H1 (cell line): ENCODE measurements around the gene ANAPC2. TPM values are rescaled to one million over a fixed set of nuclear protein-coding genes. Genes with fewer than 3 reads are reported as not detected.

Source experiments
- CTCF ChIA-PET: fragments of 300-600 bp; sonication (Branson Sonifier 250); formaldehyde crosslinking; loops from one replicate; lab custom pipeline; 2021; ENCODE audit not compliant: partially characterized antibody; lab: Charles Lee
- POLR2A ChIA-PET: fragments of 300-600 bp; sonication (Branson Sonifier 250); formaldehyde crosslinking; loops from one replicate; lab custom pipeline; 2021; ENCODE audit warnings: inconsistent platforms; ENCODE audit not compliant: partially characterized antibody; lab: Charles Lee
- DNase-seq, 2 experiments: peaks; one replicate each; pipeline versions ENCODE4 v3.0.0 to v3.0.0-alpha.2; 2010 to 2022; ENCODE audit warnings: low spot score in 2 of 2, low read depth in 1 of 2, mixed read lengths in 1 of 2
- FAIRE-seq: peaks from 2 replicates; lab custom pipeline; 2011; peaks lifted over from hg19 to GRCh38; lab: Jason Lieb, UNC
- H2AFZ ChIP-seq: 2 replicates; pipeline ENCODE4 v1.8.1; 2012; ENCODE audit warnings: low read length, inconsistent platforms
- H2AK5ac ChIP-seq: 2 replicates; pipeline ENCODE4 v1.6.1; 2013; ENCODE audit warnings: low read depth, low read length
- H2BK120ac ChIP-seq: replicated peaks from 2 replicates; pipeline ENCODE3; 2013; ENCODE audit warnings: low read depth, low read length, inconsistent platforms
- H2BK12ac ChIP-seq: 2 replicates; pipeline ENCODE4 v1.6.1; 2013; ENCODE audit warnings: low read depth, low read length
- H2BK15ac ChIP-seq: 2 replicates; pipeline ENCODE4 v1.6.1; 2013; ENCODE audit warnings: low read length
- H2BK20ac ChIP-seq: 2 replicates; pipeline ENCODE4 v1.6.1; 2013; ENCODE audit warnings: low read length
- H2BK5ac ChIP-seq: 2 replicates; pipeline ENCODE4 v1.6.1; 2013; ENCODE audit warnings: low read depth, low read length
- H3K14ac ChIP-seq: 2 replicates; pipeline ENCODE4 v1.6.1; 2013; ENCODE audit warnings: inconsistent platforms; ENCODE audit not compliant: insufficient read length
- H3K18ac ChIP-seq: 2 replicates; pipeline ENCODE4 v1.6.1; 2013; ENCODE audit warnings: low read length; ENCODE audit errors: extremely low read depth
- H3K23ac ChIP-seq: 2 replicates; pipeline ENCODE4 v1.6.1; 2013; ENCODE audit warnings: inconsistent platforms; ENCODE audit not compliant: insufficient read length
- H3K23me2 ChIP-seq: 2 replicates; pipeline ENCODE4 v1.6.1; 2013; ENCODE audit warnings: low read depth, low read length
- H3K27ac ChIP-seq: 2 replicates; pipeline ENCODE4 v1.6.1; 2011; ENCODE audit warnings: low read depth, low read length, inconsistent platforms
- H3K27me3 ChIP-seq, 4 experiments: replicated peaks in 1 of 4; 1 replicate in 1 of 4; 2 replicates in 3 of 4; pipeline versions ENCODE4 v1.6.1 to v1.8.1; 2011 to 2013; ENCODE audit warnings: low read length in 3 of 4, mild to moderate bottlenecking in 3 of 4, inconsistent platforms in 2 of 4, mixed read lengths in 2 of 4, moderate library complexity in 1 of 4; ENCODE audit not compliant: control insufficient read depth in 3 of 4, insufficient read depth in 3 of 4; ENCODE audit errors: extremely low read depth in 1 of 4
- H3K36me3 ChIP-seq, 4 experiments: 2 replicates each; pipeline versions ENCODE4 v1.6.1 to v1.8.1; 2011 to 2013; ENCODE audit warnings: mild to moderate bottlenecking in 4 of 4, low read length in 3 of 4, moderate library complexity in 2 of 4, control low read depth in 1 of 4, inconsistent platforms in 1 of 4; ENCODE audit not compliant: insufficient read depth in 4 of 4, control insufficient read depth in 2 of 4
- H3K4ac ChIP-seq: replicated peaks from 2 replicates; pipeline ENCODE3; 2013; ENCODE audit warnings: low read length, low read depth, mixed read lengths, inconsistent platforms; ENCODE audit not compliant: insufficient read length
- H3K4me1 ChIP-seq, 4 experiments: replicated peaks in 1 of 4; 1 replicate in 1 of 4; 2 replicates in 3 of 4; pipeline versions ENCODE4 v1.6.1 to v1.8.1; 2011 to 2013; ENCODE audit warnings: low read length in 3 of 4, inconsistent platforms in 2 of 4, mixed read lengths in 1 of 4; ENCODE audit not compliant: insufficient read depth in 4 of 4, control insufficient read depth in 3 of 4
- H3K4me2 ChIP-seq, 2 experiments: 2 replicates each; pipeline versions ENCODE4 v1.6.1 to v1.8.1; 2011 to 2013; ENCODE audit warnings: low read depth in 2 of 2, low read length in 2 of 2, control low read depth in 1 of 2, inconsistent platforms in 1 of 2, mild to moderate bottlenecking in 1 of 2; ENCODE audit not compliant: insufficient read depth in 1 of 2
- H3K4me3 ChIP-seq, 4 experiments: fragments of 200-600, 300-600 bp in 1 of 4; sonication (generic), shearing (Covaris generic), sonication (Bioruptor Twin) in 1 of 4; 2 replicates each; pipeline versions ENCODE4 v1.5.1 to v1.8.1; 2011 to 2016; ENCODE audit warnings: low read length in 4 of 4, low read depth in 3 of 4, control low read depth in 2 of 4, inconsistent platforms in 2 of 4, mild to moderate bottlenecking in 2 of 4, mixed read lengths in 1 of 4, moderate library complexity in 1 of 4; ENCODE audit not compliant: insufficient read depth in 2 of 4; ENCODE audit errors: extremely low read depth in 1 of 4
- H3K56ac ChIP-seq: replicated peaks from 2 replicates; pipeline ENCODE3; 2013; ENCODE audit warnings: low read depth, mild to moderate bottlenecking, mixed read lengths, low read length, inconsistent platforms; ENCODE audit not compliant: insufficient read length
- H3K79me1 ChIP-seq: 2 replicates; pipeline ENCODE4 v1.6.1; 2013; ENCODE audit warnings: low read depth, low read length, control low read depth
- H3K79me2 ChIP-seq, 2 experiments: 2 replicates each; pipeline versions ENCODE4 v1.6.1 to v1.8.1; 2012 to 2013; ENCODE audit warnings: low read length in 2 of 2, mild to moderate bottlenecking in 2 of 2, inconsistent platforms in 1 of 2; ENCODE audit not compliant: insufficient read depth in 2 of 2, control insufficient read depth in 1 of 2
- H3K9ac ChIP-seq, 4 experiments: replicated peaks in 1 of 4; 1 replicate in 1 of 4; 2 replicates in 3 of 4; pipeline versions ENCODE4 v1.6.1 to v1.8.1; 2011 to 2013; ENCODE audit warnings: low read depth in 3 of 4, low read length in 3 of 4, control low read depth in 2 of 4, mild to moderate bottlenecking in 2 of 4, moderate library complexity in 2 of 4, inconsistent platforms in 1 of 4; ENCODE audit errors: extremely low read depth in 1 of 4
- H3K9me3 ChIP-seq, 2 experiments: 2 replicates each; pipeline versions ENCODE4 v1.6.1 to v1.8.1; 2012 to 2013; ENCODE audit warnings: mild to moderate bottlenecking in 2 of 2, moderate library complexity in 2 of 2, control low read depth in 1 of 2, inconsistent platforms in 1 of 2, low read depth in 1 of 2, low read length in 1 of 2, mixed read lengths in 1 of 2; ENCODE audit not compliant: insufficient read depth in 2 of 2
- H4K20me1 ChIP-seq, 2 experiments: replicated peaks in 1 of 2; 2 replicates each; pipeline versions ENCODE3 to v1.8.1; 2011 to 2013; ENCODE audit warnings: inconsistent platforms in 2 of 2, low read length in 2 of 2, mild to moderate bottlenecking in 1 of 2; ENCODE audit not compliant: insufficient read depth in 2 of 2, control insufficient read depth in 1 of 2
- H4K5ac ChIP-seq: 2 replicates; pipeline ENCODE4 v1.6.1; 2013; ENCODE audit warnings: low read length, low read depth, mixed read lengths, inconsistent platforms; ENCODE audit not compliant: insufficient read length
- H4K8ac ChIP-seq: 2 replicates; pipeline ENCODE4 v1.8.0; 2013; ENCODE audit warnings: mild to moderate bottlenecking, moderate library complexity, low read length, inconsistent platforms; ENCODE audit not compliant: insufficient read depth; ENCODE audit errors: extremely low read depth
- H4K91ac ChIP-seq: replicated peaks from 2 replicates; pipeline ENCODE3; 2013; ENCODE audit warnings: low read length, mixed read lengths, inconsistent platforms; ENCODE audit not compliant: insufficient read length
- BACH1 ChIP-seq: IDR thresholded peaks from 2 replicates; pipeline ENCODE4 v1.6.1; 2012; ENCODE audit warnings: low read length, improper control_type of control experiment
- CHD2 ChIP-seq: IDR thresholded peaks from 2 replicates; pipeline ENCODE4 v1.6.1; 2012; ENCODE audit warnings: low read length, improper control_type of control experiment
- CREB1 ChIP-seq: IDR thresholded peaks from 2 replicates; pipeline ENCODE4 v1.6.1; 2012; ENCODE audit warnings: inconsistent platforms
- EGR1 ChIP-seq: IDR thresholded peaks from 2 replicates; pipeline ENCODE4 v1.6.1; 2011; ENCODE audit warnings: low read depth, low read length, borderline replicate concordance
- HDAC2 ChIP-seq, 2 experiments: fragments of 300-600 bp in 1 of 2; sonication (generic) in 1 of 2; IDR thresholded peaks; 2 replicates each; pipeline ENCODE4 v1.6.1; 2011 to 2012; ENCODE audit warnings: low read depth in 2 of 2, low read length in 2 of 2, mild to moderate bottlenecking in 2 of 2, moderate library complexity in 2 of 2, borderline replicate concordance in 1 of 2, inconsistent platforms in 1 of 2
- JUN ChIP-seq: IDR thresholded peaks from 2 replicates; pipeline ENCODE4 v1.6.1; 2011; ENCODE audit warnings: low read depth, mild to moderate bottlenecking, improper control_type of control experiment, low read length
- JUND ChIP-seq: IDR thresholded peaks from 2 replicates; pipeline ENCODE4 v1.6.1; 2011; ENCODE audit warnings: mild to moderate bottlenecking, improper control_type of control experiment, low read length
- NRF1 ChIP-seq: IDR thresholded peaks from 2 replicates; pipeline ENCODE4 v1.6.1; 2011; ENCODE audit warnings: mild to moderate bottlenecking, low read depth, low read length, improper control_type of control experiment
- SRF ChIP-seq: IDR thresholded peaks from 2 replicates; pipeline ENCODE4 v1.6.1; 2011; ENCODE audit warnings: mild to moderate bottlenecking, low read depth, low read length, moderate library complexity
- TAF7 ChIP-seq: optimal IDR thresholded peaks from 2 replicates; pipeline ENCODE3; 2011; ENCODE audit warnings: low read depth, mild to moderate bottlenecking, inconsistent platforms, low read length, moderate library complexity, borderline replicate concordance
- TCF12 ChIP-seq: IDR thresholded peaks from 2 replicates; pipeline ENCODE4 v1.6.1; 2011; ENCODE audit warnings: low read depth, mild to moderate bottlenecking, low read length
- WGBS, 2 experiments: shearing (Covaris generic) in 1 of 2; methylation state at CpG; one replicate each; pipeline versions ENCODE4 v1.1.6 to v1.1.7; 2013 to 2015; ENCODE audit warnings: low lambda C conversion rate in 2 of 2, mixed read lengths in 2 of 2, inconsistent platforms in 1 of 2, low coverage in 1 of 2, missing lambda C conversion rate in 1 of 2; ENCODE audit not compliant: insufficient replicate concordance in 2 of 2, insufficient coverage in 1 of 2, insufficient read length in 1 of 2; ENCODE audit errors: extremely low coverage in 1 of 2, missing lambda C conversion rate in 1 of 2; 5-methylcytosine and 5-hydroxymethylcytosine counted together
- polyA plus RNA-seq, 7 experiments: library from polyadenylated mRNA; depleted of rRNA in 3 of 7; stranded (reverse) in 5 of 7; unstranded in 2 of 7; fragments of >200 nt in 5 of 7; fragments of 200-250 nt in 2 of 7; gene quantifications; 1 replicate in 5 of 7; 2 replicates in 1 of 7; 4 replicates in 1 of 7; pipeline versions ENCODE4 v1.2.1 to v1.2.3, GENCODE V29; 2011 to 2013; ENCODE audit warnings: missing spikeins in 2 of 7, mixed read lengths in 2 of 7
- total RNA-seq: library from RNA; stranded (reverse); fragmentation: NEBNext Ultra II Directional; extraction: Animal tissue kit (Norgen Biotek cat#: 25700); gene quantifications from 2 replicates; pipeline ENCODE4 v1.2.1, GENCODE V29; 2021
- TF ChIP-seq, protein P1 (sequence below): IDR thresholded peaks from 2 replicates; pipeline ENCODE4 v1.6.1; 2012; ENCODE audit warnings: inconsistent platforms

Gene ANAPC2
- total and polyA plus RNA-seq, 2 of the 8 experiments (the other 6 are each of a cell fraction or from before 2014, with no cell fraction given): 30.2 to 37.7 TPM

DNA sequence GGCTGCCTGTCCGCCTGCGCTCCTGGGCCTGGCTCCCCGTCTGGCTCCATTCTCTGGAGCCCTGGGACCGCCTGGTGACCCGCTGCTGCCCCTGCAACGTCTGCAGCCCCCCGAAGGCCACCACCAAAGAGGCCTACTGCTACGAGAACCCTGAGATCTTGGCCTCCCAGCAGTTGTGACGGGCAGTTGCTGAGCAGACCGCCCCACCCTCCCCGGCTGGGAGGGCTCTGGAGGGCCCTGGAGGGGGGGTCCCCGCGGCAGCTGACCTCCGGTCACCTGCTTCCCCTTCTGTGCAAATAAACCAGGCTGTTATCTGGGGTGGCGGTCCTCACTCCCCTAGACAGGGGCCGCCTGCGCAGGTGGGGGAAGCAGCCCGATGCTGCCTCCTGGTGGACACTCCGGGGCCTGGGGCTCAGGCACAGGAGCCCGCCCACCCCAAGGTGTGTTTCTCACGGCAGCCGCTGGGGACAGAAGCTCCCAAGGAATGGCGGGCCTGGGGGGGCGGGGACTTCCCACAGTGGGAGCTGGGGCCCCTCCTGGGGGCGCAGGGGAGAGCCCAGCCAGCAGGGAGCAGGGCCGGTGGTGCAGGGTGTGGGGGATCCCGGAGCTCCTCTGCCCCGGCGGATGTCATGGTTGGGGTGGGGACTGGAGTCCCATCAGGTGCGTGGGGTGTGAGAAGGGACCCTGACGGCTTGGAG lies 48.0 kb upstream of the ANAPC2 start:
- FAIRE-seq (no peak), DNase-seq (peak; percentile 59 to 96)
- ChIA-PET POLR2A (interaction anchor here (1.0 to 69.9 kb wide), 5 partner anchors 1 to 181 kb away, joined by 3 to 1462 read pairs (median 4); partner anchors contain the start of genes CYSRT1, NDOR1, NELFB and RNF208), CTCF (interaction anchor here (0.6 to 20.2 kb wide), 46 partner anchors 10 to 338 kb away, joined by 3 to 204 read pairs (median 5); partner anchors contain the start of genes ANAPC2, CYSRT1, LRRC26 and NELFB)
- H4K91ac ChIP-seq: no peak overlapping the region
- peak overlapping the region; percentile 30; the same call in 1 of the 2 replicates for H2BK5ac ChIP-seq
- H3K9ac ChIP-seq: no peak overlapping the region
- 31% methylated on average over 18 of the region's 31 CpGs; no CpG with 5 or more reads in 1 of the 2 experiments for WGBS, 2 experiments
- H3K4me1 ChIP-seq: peaks cover 0 to 12% (median 8%) of the 10 kb centered on the region in 4 experiments; a peak in 6 of 7 replicates
- no peak overlapping the region for H2AK5ac ChIP-seq
- peaks cover 5% of the 10 kb centered on the region; the same call in 1 of the 2 replicates for H3K23me2 ChIP-seq
- no peak overlapping the region for H2BK20ac ChIP-seq
- H3K36me3 ChIP-seq: no peaks in the 10 kb centered on the region
- no peak overlapping the region for H2BK120ac ChIP-seq
- peak overlapping the region; percentile 86 for H4K8ac ChIP-seq
- H3K14ac ChIP-seq: no peak overlapping the region
- H3K18ac ChIP-seq: no peak overlapping the region
- peak overlapping the region; percentile 59 for H4K5ac ChIP-seq
- H2AFZ ChIP-seq: no peak overlapping the region
- no peak overlapping the region for H3K27ac ChIP-seq
- H3K79me2 ChIP-seq: peaks cover 0 to 7% of the 10 kb centered on the region in 2 experiments; a peak in 1 of 4 replicates
- no peak overlapping the region for H3K4ac ChIP-seq
- H3K9me3 ChIP-seq: no peaks in the 10 kb centered on the region
- no peak overlapping the region for H2BK15ac ChIP-seq
- peak overlapping the region in 1 of 2 experiments; percentile 66; a peak in 2 of 4 replicates for H3K4me2 ChIP-seq
- no peaks in the 10 kb centered on the region for H3K27me3 ChIP-seq
- no peaks in the 10 kb centered on the region for H3K79me1 ChIP-seq
- no peak overlapping the region for H3K23ac ChIP-seq
- H3K4me3 ChIP-seq: 0 out of 8 replicates have a peak overlapping the region, but pooled peaks of 1 of the 4 experiments have one; percentile 25
- no peak overlapping the region for H3K56ac ChIP-seq
- H4K20me1 ChIP-seq: peaks cover 6 to 8% of the 10 kb centered on the region in 2 experiments
- no peak overlapping the region for H2BK12ac ChIP-seq
- TF ChIP-seq EGR1 (peak; percentile 66), JUND (no peak), CREB1 (peak; percentile 26; the same call in 1 of the 2 replicates), JUN (no peak), HDAC2 (IDR thresholded peaks at IDR 0.05; ENCODE audit: borderline replicate concordance in 1 of 2, low read depth in 2 of 2, low read length in 2 of 2) (0 out of 4 replicates have a peak, but pooled peaks of 1 of the 2 experiments have one; percentile 56), NRF1 (peak; percentile 41), TCF12 (no peak), CHD2 (0 out of 2 replicates have a peak, but pooled peaks have one; percentile 15), SRF (no peak), BACH1 (peak; percentile 73), TAF7 (peak; percentile 85)
- TF ChIP-seq, protein P1, sequence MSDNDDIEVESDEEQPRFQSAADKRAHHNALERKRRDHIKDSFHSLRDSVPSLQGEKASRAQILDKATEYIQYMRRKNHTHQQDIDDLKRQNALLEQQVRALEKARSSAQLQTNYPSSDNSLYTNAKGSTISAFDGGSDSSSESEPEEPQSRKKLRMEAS: peak; percentile 58
